ENCODE data around the gene CELSR1.

CELSR1 gene

GRCh38 chr22:46392137-46392844 lies 145.1 kb downstream of the CELSR1 start:
- no peak for DNase-seq

GRCh38 chr22:46391486-46392136 lies 145.8 kb downstream of the CELSR1 start:
- no peak for DNase-seq

- DNase-seq, result peak; percentile 89
These were observed 146.6 kb downstream of the CELSR1 start for GRCh38 chr22:46390652-46391301.

GRCh38 chr22:46390105-46390651 lies 147.2 kb downstream of the CELSR1 start:
- no peak for DNase-seq

GRCh38 chr22:46389081-46389480 lies 148.3 kb downstream of the CELSR1 start:
- no peak for DNase-seq

- DNase-seq, result no peak
These were observed 148.8 kb downstream of the CELSR1 start for GRCh38 chr22:46388647-46389046.

GRCh38 chr22:46387748-46388147 lies 149.7 kb downstream of the CELSR1 start:
- DNase-seq, result no peak

- DNase-seq, result peak; percentile 20
These were observed 151.1 kb downstream of the CELSR1 start for GRCh38 chr22:46386312-46386711.

- no peak for DNase-seq
These were observed 154.9 kb downstream of the CELSR1 start for GRCh38 chr22:46382524-46382923.

- DNase-seq, result no peak
These were observed 155.7 kb downstream of the CELSR1 start for GRCh38 chr22:46381731-46382130.

- DNase-seq, result peak; percentile 83
These were observed 156.3 kb downstream of the CELSR1 start for GRCh38 chr22:46381142-46381541.

- DNase-seq, result no peak
These were observed 156.8 kb downstream of the CELSR1 start for GRCh38 chr22:46380581-46380980.

GRCh38 chr22:46380069-46380468 lies 157.4 kb downstream of the CELSR1 start:
- no peak for DNase-seq

- peak; percentile 91 for DNase-seq
These were observed 158.1 kb downstream of the CELSR1 start for GRCh38 chr22:46379066-46379930.

GRCh38 chr22:46378426-46379065 lies 158.9 kb downstream of the CELSR1 start:
- peak; percentile 63 for DNase-seq

GRCh38 chr22:46377525-46378425 lies 159.6 kb downstream of the CELSR1 start:
- DNase-seq, result peak; percentile 97

- DNase-seq, result peak; percentile 69
These were observed 160.4 kb downstream of the CELSR1 start for GRCh38 chr22:46376908-46377524.

GRCh38 chr22:46376111-46376510 lies 161.3 kb downstream of the CELSR1 start:
- DNase-seq, result no peak

GRCh38 chr22:46374663-46375474 lies 162.6 kb downstream of the CELSR1 start:
- DNase-seq, result peak; percentile 94

All from DMS53 (cell line).